HepG2 (cell line): ENCODE measurements around the gene KIAA2012. TPM values are rescaled to one million over a fixed set of nuclear protein-coding genes. Genes with fewer than 3 reads are reported as not detected.
A peak's percentile ranks its signal among the peaks of the same experiment; 100 is the strongest.

Experiments used
- CHD2 ChIP-seq: IDR thresholded peaks from 2 replicates; pipeline ENCODE4 v1.6.1; 2011; ENCODE audit warnings: low read depth, low read length, improper control_type of control experiment
- EP300 ChIP-seq, 3 experiments: sonication (generic) in 1 of 3; formaldehyde crosslinking in 1 of 3; IDR thresholded peaks; 2 replicates each; pipeline versions ENCODE4 v1.5.1 to v1.6.1; 2011 to 2020; ENCODE audit warnings: low read depth in 2 of 3, low read length in 2 of 3, borderline replicate concordance in 1 of 3, improper control_type of control experiment in 1 of 3, mild to moderate bottlenecking in 1 of 3, missing genetic modification reagents in 1 of 3, moderate library complexity in 1 of 3
- ESRRA ChIP-seq: sonication (generic); formaldehyde crosslinking; IDR thresholded peaks from 2 replicates; pipeline ENCODE4 v1.5.1; 2020; ENCODE audit warnings: mild to moderate bottlenecking, low read depth, missing genetic modification reagents
- FOXC1 ChIP-seq: sonication (generic); formaldehyde crosslinking; IDR thresholded peaks from 2 replicates; pipeline ENCODE4 v1.8.0; 2022; ENCODE audit warnings: mild to moderate bottlenecking, missing genetic modification reagents, borderline replicate concordance
- GABPA ChIP-seq, 2 experiments: IDR thresholded peaks; 2 replicates each; pipeline ENCODE4 v1.6.1; 2011 to 2016; ENCODE audit warnings: low read depth in 2 of 2, low read length in 1 of 2, missing biosample characterization in 1 of 2, missing genetic modification characterization in 1 of 2
- GTF3A ChIP-seq: sonication (generic); formaldehyde crosslinking; conservative IDR thresholded peaks from 2 replicates; pipeline ENCODE4 v1.4.0; 2020; ENCODE audit warnings: mild to moderate bottlenecking, missing genetic modification reagents
- HOXA9 ChIP-seq: sonication (generic); formaldehyde crosslinking; IDR thresholded peaks from 2 replicates; pipeline ENCODE4 v1.8.1; 2022; ENCODE audit warnings: missing genetic modification reagents, mild to moderate bottlenecking, moderate library complexity, borderline replicate concordance
- MAZ ChIP-seq, 2 experiments: sonication (generic) in 1 of 2; formaldehyde crosslinking in 1 of 2; IDR thresholded peaks; 2 replicates each; pipeline versions ENCODE4 v1.5.0 to v1.6.1; 2012 to 2020; ENCODE audit warnings: low read depth in 2 of 2, mild to moderate bottlenecking in 2 of 2, borderline replicate concordance in 1 of 2, improper control_type of control experiment in 1 of 2, low read length in 1 of 2, missing genetic modification reagents in 1 of 2, moderate library complexity in 1 of 2
- NFKB2 ChIP-seq: sonication (generic); formaldehyde crosslinking; IDR thresholded peaks from 2 replicates; pipeline ENCODE4 v1.4.0; 2020; ENCODE audit warnings: missing genetic modification reagents, borderline replicate concordance
- PHF5A ChIP-seq: IDR thresholded peaks from one replicate; pipeline ENCODE4 v1.6.1; 2018; ENCODE audit warnings: low read depth, missing genetic modification reagents; ENCODE audit not compliant: unreplicated experiment
- REPIN1 ChIP-seq: sonication (generic); formaldehyde crosslinking; IDR thresholded peaks from 2 replicates; pipeline ENCODE4 v1.8.0; 2022; ENCODE audit warnings: missing genetic modification reagents, low read depth, mild to moderate bottlenecking, borderline replicate concordance
- SP5 ChIP-seq: IDR thresholded peaks from 2 replicates; pipeline ENCODE4 v1.6.1; 2016; ENCODE audit warnings: low read depth, borderline replicate concordance
- YY1 ChIP-seq: IDR thresholded peaks from 2 replicates; pipeline ENCODE4 v1.6.1; 2011; ENCODE audit warnings: low read length, low read depth, moderate library complexity, mild to moderate bottlenecking; ENCODE audit not compliant: insufficient read depth, insufficient replicate concordance
- ZBTB14 ChIP-seq: sonication (generic); formaldehyde crosslinking; IDR thresholded peaks from 2 replicates; pipeline ENCODE4 v1.4.0; 2020; ENCODE audit warnings: missing genetic modification reagents
- ZBTB38 ChIP-seq: sonication (generic); formaldehyde crosslinking; IDR thresholded peaks from 2 replicates; pipeline ENCODE4 v1.5.1; 2020; ENCODE audit warnings: mild to moderate bottlenecking, missing genetic modification reagents
- ZIK1 ChIP-seq: sonication (generic); formaldehyde crosslinking; IDR thresholded peaks from 2 replicates; pipeline ENCODE4 v1.5.0; 2020; ENCODE audit warnings: mild to moderate bottlenecking, low read depth, missing genetic modification reagents, borderline replicate concordance
- ZNF232 ChIP-seq: sonication (generic); formaldehyde crosslinking; IDR thresholded peaks from 2 replicates; pipeline ENCODE4 v1.4.0; 2020; ENCODE audit warnings: missing genetic modification reagents, borderline replicate concordance
- ZNF761 ChIP-seq: sonication (generic); formaldehyde crosslinking; conservative IDR thresholded peaks from 2 replicates; pipeline ENCODE4 v1.4.0; 2020; ENCODE audit warnings: mild to moderate bottlenecking, missing genetic modification reagents
- ZNF850 ChIP-seq: sonication (generic); formaldehyde crosslinking; conservative IDR thresholded peaks from 2 replicates; pipeline ENCODE4 v1.9.0; 2021; ENCODE audit warnings: mild to moderate bottlenecking, missing genetic modification reagents
- polyA plus RNA-seq, 8 experiments: library from polyadenylated mRNA; depleted of rRNA in 3 of 8; stranded (reverse) in 7 of 8; unstranded in 1 of 8; fragments of >200 nt; fragmentation: Illumina TruSeq in 4 of 8; extraction: Trizol in 4 of 8; gene quantifications; 2 replicates each; pipeline versions ENCODE4 v1.2.1 to v1.2.3, GENCODE V29; 2011 to 2016; ENCODE audit warnings: low read depth in 4 of 8, missing spikeins in 1 of 8, mixed read lengths in 1 of 8; ENCODE audit not compliant: insufficient read depth in 1 of 8
- total RNA-seq, 5 experiments: library from RNA; depleted of rRNA; stranded (reverse); fragments of >200 nt; fragmentation: Illumina TruSeq; extraction: Trizol; gene quantifications; 2 replicates each; pipeline ENCODE4 v1.2.3, GENCODE V29; 2016; ENCODE audit warnings: low read depth in 1 of 5
- TF ChIP-seq, protein P1 (sequence below), 2 experiments: sonication (generic) in 1 of 2; formaldehyde crosslinking in 1 of 2; IDR thresholded peaks; 2 replicates each; pipeline versions ENCODE4 v1.4.0 to v1.6.1; 2016 to 2020; ENCODE audit warnings: borderline replicate concordance in 1 of 2, low read depth in 1 of 2, mild to moderate bottlenecking in 1 of 2, missing genetic modification reagents in 1 of 2

The KIAA2012 gene
- total and polyA plus RNA-seq, 2 of the 13 experiments (the other 11 are each of a cell fraction or from before 2014, with no cell fraction given): not detected

DNA sequence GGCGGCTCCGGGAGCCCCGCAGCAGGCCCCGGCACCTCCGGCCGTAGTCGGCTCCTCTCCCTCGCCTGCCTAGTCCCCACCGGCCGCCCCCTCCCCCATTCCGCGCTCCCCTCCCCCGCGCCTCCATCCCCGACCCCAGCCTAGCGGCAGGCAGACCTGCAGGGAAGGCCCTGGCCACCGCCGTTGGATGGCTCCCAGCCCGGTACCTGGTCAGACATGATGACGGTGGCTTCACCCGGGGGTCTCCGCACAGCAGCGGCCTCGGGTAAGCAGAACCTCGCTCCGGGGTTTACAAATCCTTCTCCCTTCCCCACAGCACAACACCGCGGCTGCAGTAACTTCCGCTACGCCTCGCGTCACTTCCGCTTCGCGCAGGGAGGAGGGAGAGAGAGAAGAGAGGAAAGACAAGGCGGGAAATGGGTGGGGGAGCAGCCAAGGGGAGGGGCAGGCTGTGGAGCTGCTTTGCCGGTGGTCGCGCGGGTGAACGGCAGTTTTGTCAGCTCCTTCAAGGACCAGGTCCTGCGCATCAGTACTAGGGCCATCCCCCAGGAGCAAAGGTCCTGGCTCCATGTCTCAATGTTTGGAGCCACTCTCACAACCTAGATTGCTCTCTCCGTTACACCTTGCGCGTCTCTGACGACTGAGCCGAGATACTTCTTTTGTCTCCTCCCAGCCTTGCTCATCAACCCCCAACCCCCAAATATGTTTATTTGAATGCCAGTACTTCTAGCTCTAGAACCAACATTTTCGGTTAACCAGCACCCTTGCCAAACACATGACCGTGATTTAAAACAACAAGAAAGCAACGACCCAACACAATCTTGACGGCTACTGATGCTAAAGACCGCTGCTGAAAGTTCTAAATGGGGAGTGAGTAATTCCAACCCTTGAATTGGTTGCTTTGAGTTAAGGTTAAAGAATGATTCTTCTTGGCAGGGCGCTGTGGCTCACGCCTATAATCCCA is 165.5 kb downstream of the KIAA2012 start, which contains the start of gene SUMO1 (continued):
- TF ChIP-seq REPIN1 (CRISPR knock-in tag) (peak; percentile 87), SP5 (0 out of 2 replicates have a peak, but pooled peaks have one; percentile 50), GTF3A (CRISPR knock-in tag) (0 out of 2 replicates have a peak, but pooled peaks have one; percentile 86), CHD2 (0 out of 2 replicates have a peak, but pooled peaks have one; percentile 55), ZNF761 (CRISPR knock-in tag) (peak; percentile 81; the same call in 1 of the 2 replicates), ZBTB14 (no peak), ZNF850 (CRISPR knock-in tag) (no peak), ESRRA (peak; percentile 68), MAZ (IDR thresholded peaks at IDR 0.05; ENCODE audit: borderline replicate concordance, low read depth, low read length) (peak; percentile 65; the same call in 1 of the 2 replicates), MAZ (CRISPR knock-in tag; IDR thresholded peaks at IDR 0.05; ENCODE audit: low read depth) (peak; percentile 91), PHF5A (CRISPR knock-in tag) (peak; percentile 45), HOXA9 (peak; percentile 82; the same call in 1 of the 2 replicates), EP300 (IDR thresholded peaks at IDR 0.05; ENCODE audit: low read depth in 2 of 2, low read length in 2 of 2) (no peak), EP300 (CRISPR knock-in tag; IDR thresholded peaks at IDR 0.05; ENCODE audit: borderline replicate concordance) (no peak; the same call in 1 of the 2 replicates), YY1 (peak; percentile 73), FOXC1 (peak; percentile 19; the same call in 1 of the 2 replicates), GABPA (IDR thresholded peaks at IDR 0.05; ENCODE audit: low read depth, low read length) (peak; percentile 94), GABPA (CRISPR knock-in tag; IDR thresholded peaks at IDR 0.05; ENCODE audit: low read depth) (peak; percentile 99), ZNF232 (CRISPR knock-in tag) (peak; percentile 61; the same call in 1 of the 2 replicates), NFKB2 (CRISPR knock-in tag) (peak; percentile 67; the same call in 1 of the 2 replicates), ZBTB38 (peak; percentile 70), ZIK1 (CRISPR knock-in tag) (peak; percentile 88)
- TF ChIP-seq, protein P1, sequence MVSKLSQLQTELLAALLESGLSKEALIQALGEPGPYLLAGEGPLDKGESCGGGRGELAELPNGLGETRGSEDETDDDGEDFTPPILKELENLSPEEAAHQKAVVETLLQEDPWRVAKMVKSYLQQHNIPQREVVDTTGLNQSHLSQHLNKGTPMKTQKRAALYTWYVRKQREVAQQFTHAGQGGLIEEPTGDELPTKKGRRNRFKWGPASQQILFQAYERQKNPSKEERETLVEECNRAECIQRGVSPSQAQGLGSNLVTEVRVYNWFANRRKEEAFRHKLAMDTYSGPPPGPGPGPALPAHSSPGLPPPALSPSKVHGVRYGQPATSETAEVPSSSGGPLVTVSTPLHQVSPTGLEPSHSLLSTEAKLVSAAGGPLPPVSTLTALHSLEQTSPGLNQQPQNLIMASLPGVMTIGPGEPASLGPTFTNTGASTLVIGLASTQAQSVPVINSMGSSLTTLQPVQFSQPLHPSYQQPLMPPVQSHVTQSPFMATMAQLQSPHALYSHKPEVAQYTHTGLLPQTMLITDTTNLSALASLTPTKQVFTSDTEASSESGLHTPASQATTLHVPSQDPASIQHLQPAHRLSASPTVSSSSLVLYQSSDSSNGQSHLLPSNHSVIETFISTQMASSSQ (IDR thresholded peaks at IDR 0.05; ENCODE audit: low read depth): no peak
- TF ChIP-seq, protein P1 (CRISPR knock-in tag; IDR thresholded peaks at IDR 0.05; ENCODE audit: borderline replicate concordance): peak; percentile 64; the same call in 1 of the 2 replicates
